Esophagus squamous epithelium (tissue), 5 donors: ENCODE data around the gene MAGI1. TPM values are rescaled to one million over a fixed set of nuclear protein-coding genes. Genes with fewer than 3 reads are reported as not detected.

Experiments
- DNase-seq: peaks from one replicate; lab custom pipeline; 2025; lab: John Stamatoyannopoulos, UW
- H3K27ac ChIP-seq, 4 donors: fragments of 200-600 bp; sonication (generic); one replicate each; pipeline ENCODE4 v1.5.1; 2016 to 2019; ENCODE audit warnings: mild to moderate bottlenecking in 1 of 4
- H3K27me3 ChIP-seq, 4 donors: fragments of 200-600 bp; sonication (generic); 1 replicate in 3 of 4; 2 replicates in 1 of 4; pipeline versions ENCODE4 v1.5.1 to v1.6.0; 2017 to 2021; ENCODE audit warnings: antibody characterized with exemption in 1 of 4
- H3K36me3 ChIP-seq, 3 donors: fragments of 200-600 bp; sonication (generic); one replicate each; pipeline ENCODE4 v1.5.1; 2016 to 2019
- H3K4me1 ChIP-seq, 3 donors: fragments of 200-600 bp; sonication (generic); one replicate each; pipeline ENCODE4 v1.5.1; 2017 to 2019
- H3K4me3 ChIP-seq, 4 donors: fragments of 200-600 bp; sonication (generic); 1 replicate in 3 of 4; 2 replicates in 1 of 4; pipeline ENCODE4 v1.5.1; 2016 to 2019; ENCODE audit warnings: mild to moderate bottlenecking in 2 of 4, moderate library complexity in 1 of 4
- H3K9me3 ChIP-seq, 3 donors: fragments of 200-600 bp; sonication (generic); one replicate each; pipeline ENCODE4 v1.5.1; 2016 to 2019
- CTCF ChIP-seq, 6 experiments: fragments of 450-650 bp in 4 of 6; fragments of 200-600 bp in 2 of 6; sonication (generic) in 2 of 6; IDR thresholded peaks; one replicate each; pipeline ENCODE4 v1.5.1; 2016 to 2019; ENCODE audit warnings: antibody characterized with exemption in 6 of 6, mild to moderate bottlenecking in 4 of 6, moderate library complexity in 4 of 6
- POLR2A ChIP-seq, 4 donors: fragments of 450-650 bp; IDR thresholded peaks; one replicate each; pipeline ENCODE4 v1.6.1; 2017; ENCODE audit warnings: antibody characterized with exemption in 4 of 4, mild to moderate bottlenecking in 4 of 4, moderate library complexity in 3 of 4
- WGBS, 2 donors: methylation state at CpG; one replicate each; pipeline ENCODE4 v1.1.5; 2018; 5-methylcytosine and 5-hydroxymethylcytosine counted together
- intact Hi-C: fragments of 100-400 bp; cut with DNase I; formaldehyde crosslinking; loops from one replicate; pipeline ENCODE4 v1.15.0; 2022
- total RNA-seq, 4 donors: library from RNA; depleted of rRNA; stranded (reverse); fragments of >200 nt; gene quantifications; one replicate each; pipeline ENCODE4 v1.1.0, GENCODE V29; 2016
- donor health status: DM: yes; HTN: yes; CAD: no.

MAGI1 gene
- total RNA-seq, 4 donors from 2014 or later, result 12.0 to 28.2 (median 21.1) TPM

- no peak for DNase-seq
These were observed 113.3 kb downstream of the MAGI1 start for GRCh38 chr3:65925254-65925954.

DNA sequence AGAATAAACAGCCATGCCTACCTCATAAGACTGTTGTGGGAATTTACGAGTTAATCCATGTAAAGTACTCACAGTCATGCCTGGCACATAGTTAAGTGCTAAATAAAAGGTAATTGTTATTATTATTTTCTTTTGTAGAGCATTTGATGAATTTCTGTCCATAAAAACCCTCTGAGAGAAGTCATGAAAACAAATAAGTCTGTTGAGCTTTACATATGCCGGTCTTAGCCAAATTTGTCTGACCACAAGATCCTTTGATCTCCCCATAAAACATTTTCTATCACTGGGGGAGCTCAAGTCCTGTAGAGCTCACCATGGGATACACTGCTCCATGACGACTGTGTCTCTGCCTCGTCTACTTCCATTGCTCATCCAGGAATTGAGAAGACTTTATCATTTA lies 114.0 kb downstream of the MAGI1 start:
- WGBS, 2 donors, result 77 to 79% methylated on average over 4 of the region's 4 CpGs
- TF ChIP-seq CTCF (IDR thresholded peaks at IDR 0.05) (no peak), POLR2A (IDR thresholded peaks at IDR 0.05) (no peak)
- Histone ChIP-seq H3K4me1 (no peaks in the 10 kb centered on the region), H3K9me3 (no peaks in the 10 kb centered on the region), H3K36me3 (no peaks in the 10 kb centered on the region), H3K27me3 (no peaks in the 10 kb centered on the region), H3K4me3 (no peak overlapping the region), H3K27ac (no peak overlapping the region)
- no peak for DNase-seq
- intact Hi-C loops, result no loop called here

More at GRCh38 chr3:65925254-65925954, 113.3 kb downstream of the MAGI1 start:
- Histone ChIP-seq H3K9me3 (no peaks in the 10 kb centered on the region), H3K4me3 (no peak overlapping the region), H3K27me3 (no peaks in the 10 kb centered on the region), H3K27ac (no peak overlapping the region), H3K36me3 (no peaks in the 10 kb centered on the region), H3K4me1 (no peaks in the 10 kb centered on the region)
- TF ChIP-seq CTCF (IDR thresholded peaks at IDR 0.05) (no peak), POLR2A (IDR thresholded peaks at IDR 0.05) (no peak)
- intact Hi-C loops, result no loop called here
- WGBS, 2 donors, result 58 to 67% methylated on average over 2 to 3 of the region's 3 CpGs

DNA sequence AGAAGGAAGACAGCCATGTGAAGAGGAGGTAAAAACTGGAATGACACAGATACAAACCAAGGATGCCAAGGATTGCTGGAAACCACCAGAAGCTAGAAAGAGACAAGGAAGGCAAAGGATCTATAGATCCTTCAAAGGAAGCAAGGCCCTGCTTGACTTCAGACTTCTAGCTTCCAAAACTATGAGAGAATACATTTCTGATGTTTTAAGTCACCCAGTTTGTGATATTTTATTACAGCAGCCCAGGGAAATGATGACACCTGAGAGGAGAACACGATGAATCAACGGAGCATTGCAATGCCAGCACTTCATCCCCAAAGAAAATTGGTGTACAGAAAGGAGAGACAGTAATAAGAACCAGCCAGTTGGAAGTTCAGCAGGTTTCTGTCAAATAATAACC lies 116.3 kb downstream of the MAGI1 start:
- Histone ChIP-seq H3K4me1 (no peaks in the 10 kb centered on the region), H3K27ac (no peak overlapping the region), H3K9me3 (no peaks in the 10 kb centered on the region), H3K36me3 (no peaks in the 10 kb centered on the region), H3K27me3 (no peaks in the 10 kb centered on the region), H3K4me3 (no peak overlapping the region)
- no peak for DNase-seq
- intact Hi-C loops, result no loop called here
- WGBS, 2 donors, result 77 to 88% methylated on average over 2 of the region's 2 CpGs
- TF ChIP-seq CTCF (IDR thresholded peaks at IDR 0.05) (no peak), POLR2A (IDR thresholded peaks at IDR 0.05) (no peak)

GRCh38 chr3:65919826-65920225 lies 118.9 kb downstream of the MAGI1 start:
- H3K27ac ChIP-seq, result no peak overlapping the region
- DNase-seq, result no peak
- H3K4me1 ChIP-seq, result no peaks in the 10 kb centered on the region
- no peak overlapping the region for H3K4me3 ChIP-seq
- 74 to 83% methylated on average over 2 of the region's 2 CpGs for WGBS, 2 donors
- H3K36me3 ChIP-seq, result no peaks in the 10 kb centered on the region
- H3K27me3 ChIP-seq, result no peaks in the 10 kb centered on the region
- intact Hi-C loops, result no loop called here
- no peak for TF ChIP-seq CTCF (IDR thresholded peaks at IDR 0.05)
- TF ChIP-seq POLR2A (IDR thresholded peaks at IDR 0.05), result no peak
- H3K9me3 ChIP-seq, result no peaks in the 10 kb centered on the region

- intact Hi-C loops, result no loop called here
- peaks cover 0 to 19% (median 0%) of the 10 kb centered on the region in 3 donors for H3K4me1 ChIP-seq
- 43 to 44% methylated on average over 2 of the region's 2 CpGs for WGBS, 2 donors
These were observed 123.2 kb downstream of the MAGI1 start for GRCh38 chr3:65915477-65915876.

More at GRCh38 chr3:65915477-65915876, 123.2 kb downstream of the MAGI1 start:
- no peak overlapping the region for H3K4me3 ChIP-seq
- no peaks in the 10 kb centered on the region for H3K27me3 ChIP-seq
- TF ChIP-seq CTCF (IDR thresholded peaks at IDR 0.05) (no peak), POLR2A (IDR thresholded peaks at IDR 0.05) (no peak)
- no peak overlapping the region for H3K27ac ChIP-seq
- H3K9me3 ChIP-seq, result no peaks in the 10 kb centered on the region
- DNase-seq, result no peak
- H3K36me3 ChIP-seq, result no peaks in the 10 kb centered on the region
